ENCODE results near the gene SLC5A4. TPM values are rescaled to one million over a fixed set of nuclear protein-coding genes. Genes with fewer than 3 reads are reported as not detected.

SLC5A4 gene
- total RNA-seq, 1 donor from 2014 or later = 1.6 TPM

DNA sequence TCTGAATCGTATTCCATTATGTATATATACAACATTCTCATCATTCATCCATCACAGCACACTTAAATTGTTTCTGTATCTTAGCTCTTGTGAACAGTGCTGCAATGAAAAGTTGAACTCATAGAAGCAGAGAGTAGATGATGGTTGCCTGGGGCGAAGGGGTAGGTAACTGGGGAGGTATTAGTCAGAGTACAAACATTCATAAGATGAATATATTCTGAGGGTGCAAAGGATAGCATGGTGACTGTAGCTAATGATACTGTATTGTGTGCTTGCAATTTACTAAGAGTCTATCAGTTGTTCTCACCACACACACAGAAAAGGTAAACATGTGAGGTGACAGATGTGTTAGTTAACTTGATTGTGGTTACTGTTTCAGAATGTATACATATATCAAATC, 37.7 kb downstream of the SLC5A4 start:
- no peak overlapping the region for H3K27ac ChIP-seq
- no peaks in the 10 kb centered on the region for H3K36me3 ChIP-seq
- intact Hi-C loops (cut with DNase I) = no loop called here
- DNase-seq (ENCODE audit: low spot score in 2 of 2) = no peak
- no peaks in the 10 kb centered on the region for H3K4me1 ChIP-seq
- no peak for TF ChIP-seq CTCF (IDR thresholded peaks at IDR 0.05)
- no peaks in the 10 kb centered on the region for H3K27me3 ChIP-seq
- no peak overlapping the region for H3K4me3 ChIP-seq
- no peaks in the 10 kb centered on the region for H3K9me3 ChIP-seq

DNA sequence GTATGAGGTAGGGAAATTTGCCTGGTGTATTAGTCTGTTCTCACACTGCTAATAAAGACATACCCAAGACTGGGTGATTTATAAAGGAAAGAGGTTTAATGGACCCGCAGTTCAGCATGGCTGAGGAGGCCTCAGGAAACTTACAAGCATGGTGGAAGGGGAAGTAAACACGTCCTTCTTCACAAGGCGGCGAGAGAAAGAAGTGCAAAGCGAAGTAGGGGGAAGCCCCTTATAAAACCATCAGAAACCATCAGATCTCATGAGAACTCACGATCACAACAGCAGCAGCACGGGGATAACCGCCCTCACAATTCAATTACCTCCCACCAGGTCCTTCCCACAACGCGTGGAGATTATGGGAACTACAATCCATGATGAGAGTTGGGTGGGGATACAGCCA, 38.2 kb downstream of the SLC5A4 start:
- Histone ChIP-seq H3K27ac (no peak overlapping the region), H3K9me3 (no peaks in the 10 kb centered on the region), H3K4me1 (no peaks in the 10 kb centered on the region), H3K4me3 (no peak overlapping the region), H3K36me3 (no peaks in the 10 kb centered on the region), H3K27me3 (no peaks in the 10 kb centered on the region)
- no peak for DNase-seq (ENCODE audit: low spot score in 2 of 2)
- intact Hi-C loops (cut with DNase I) = no loop called here
- TF ChIP-seq CTCF (IDR thresholded peaks at IDR 0.05) = no peak

GRCh38 chr22:32211011-32211410, 44.1 kb downstream of the SLC5A4 start:
- Histone ChIP-seq H3K4me1 (no peaks in the 10 kb centered on the region), H3K27me3 (no peaks in the 10 kb centered on the region), H3K9me3 (no peaks in the 10 kb centered on the region), H3K36me3 (no peaks in the 10 kb centered on the region), H3K27ac (no peak overlapping the region), H3K4me3 (no peak overlapping the region)
- intact Hi-C loops (cut with DNase I) = no loop called here
- DNase-seq (ENCODE audit: low spot score in 2 of 2) = no peak
- no peak for TF ChIP-seq CTCF (IDR thresholded peaks at IDR 0.05)

DNA sequence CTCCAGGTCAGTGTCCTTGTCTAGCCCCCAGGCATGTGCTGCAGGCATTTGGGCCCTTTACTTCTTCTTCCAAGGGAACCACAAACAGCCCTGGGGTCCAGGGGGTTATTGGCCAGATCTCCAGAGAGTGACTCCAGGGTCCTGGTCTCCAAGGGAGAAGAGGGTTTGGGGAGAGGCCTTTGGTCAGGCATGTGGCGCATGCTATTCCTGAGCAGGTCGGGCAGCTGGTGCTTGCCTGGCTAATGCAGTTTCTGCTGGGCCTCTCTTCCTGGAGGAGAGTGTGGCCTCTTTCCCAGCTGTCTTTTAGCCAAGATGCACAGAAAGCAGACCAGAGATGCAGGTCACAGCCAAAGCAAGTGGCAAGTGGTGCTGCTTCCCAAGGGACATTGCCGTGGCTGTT, 46.5 kb downstream of the SLC5A4 start:
- H3K4me3 ChIP-seq = no peak overlapping the region
- H3K27ac ChIP-seq = no peak overlapping the region
- no peaks in the 10 kb centered on the region for H3K4me1 ChIP-seq
- H3K9me3 ChIP-seq = no peaks in the 10 kb centered on the region
- no peaks in the 10 kb centered on the region for H3K36me3 ChIP-seq
- H3K27me3 ChIP-seq = peaks cover under 1% of the 10 kb centered on the region
- TF ChIP-seq CTCF (IDR thresholded peaks at IDR 0.05) = no peak
- intact Hi-C loops (cut with DNase I) = no loop called here
- DNase-seq (ENCODE audit: low spot score in 2 of 2) = no peak

GRCh38 chr22:32207971-32208480, 47.1 kb downstream of the SLC5A4 start:
- Histone ChIP-seq H3K27ac (no peak overlapping the region), H3K9me3 (no peaks in the 10 kb centered on the region), H3K27me3 (peaks cover 6% of the 10 kb centered on the region), H3K4me3 (no peak overlapping the region), H3K4me1 (no peaks in the 10 kb centered on the region), H3K36me3 (no peaks in the 10 kb centered on the region)
- no peak for DNase-seq (ENCODE audit: low spot score in 2 of 2)
- TF ChIP-seq CTCF (IDR thresholded peaks at IDR 0.05) = no peak
- intact Hi-C loops (cut with DNase I) = no loop called here
